Liver (tissue), 3 donors: ENCODE data around the gene KCP.

Experiments used
- ATF3 ChIP-seq: IDR thresholded peaks from 2 replicates; pipeline ENCODE4 v1.6.1; 2016; ENCODE audit warnings: antibody characterized with exemption
- CTCF ChIP-seq: fragments of 150-350 bp; IDR thresholded peaks from 2 replicates; pipeline ENCODE4 v1.5.1; 2017; ENCODE audit warnings: improper control_type of control experiment, low read depth, low read length; ENCODE audit not compliant: missing input control
- EGR1 ChIP-seq, 2 donors: IDR thresholded peaks; 2 replicates each; pipeline ENCODE4 v1.6.1; 2016 to 2018; ENCODE audit warnings: antibody characterized with exemption in 2 of 2, low read depth in 2 of 2
- FOXA2 ChIP-seq: IDR thresholded peaks from 2 replicates; pipeline ENCODE4 v1.6.1; 2016; ENCODE audit warnings: antibody characterized with exemption
- GABPA ChIP-seq, 2 donors: IDR thresholded peaks in 1 of 2; conservative IDR thresholded peaks in 1 of 2; 2 replicates each; pipeline ENCODE4 v1.6.1; 2016; ENCODE audit warnings: antibody characterized with exemption in 2 of 2, mild to moderate bottlenecking in 1 of 2, moderate library complexity in 1 of 2
- HNF4G ChIP-seq: IDR thresholded peaks from 2 replicates; pipeline ENCODE4 v1.6.1; 2016; ENCODE audit warnings: antibody characterized with exemption
- JUND ChIP-seq, 2 donors: IDR thresholded peaks; 2 replicates each; pipeline ENCODE4 v1.6.1; 2016; ENCODE audit warnings: antibody characterized with exemption in 2 of 2
- MAX ChIP-seq: IDR thresholded peaks from 2 replicates; pipeline ENCODE4 v1.6.1; 2016; ENCODE audit warnings: antibody characterized with exemption
- RAD21 ChIP-seq, 2 donors: IDR thresholded peaks; 2 replicates each; pipeline ENCODE4 v1.6.1; 2016; ENCODE audit warnings: antibody characterized with exemption in 2 of 2, mild to moderate bottlenecking in 2 of 2
- REST ChIP-seq: IDR thresholded peaks from 2 replicates; pipeline ENCODE4 v1.6.1; 2016; ENCODE audit warnings: antibody characterized with exemption, mild to moderate bottlenecking
- SP1 ChIP-seq: IDR thresholded peaks from 2 replicates; pipeline ENCODE4 v1.6.1; 2018; ENCODE audit warnings: antibody characterized with exemption, mild to moderate bottlenecking
- TAF1 ChIP-seq: conservative IDR thresholded peaks from 2 replicates; pipeline ENCODE4 v1.6.1; 2016; ENCODE audit warnings: antibody characterized with exemption, mild to moderate bottlenecking
- YY1 ChIP-seq: IDR thresholded peaks from 2 replicates; pipeline ENCODE4 v1.6.1; 2016; ENCODE audit warnings: antibody characterized with exemption, mild to moderate bottlenecking
- ZBTB33 ChIP-seq: IDR thresholded peaks from 2 replicates; pipeline ENCODE4 v1.6.1; 2016; ENCODE audit warnings: antibody characterized with exemption
- donor health status: healthy.
- donor health status: healthy.

- TF ChIP-seq CTCF, result no peak
- TF ChIP-seq SP1, result no peak
- no peak for TF ChIP-seq HNF4G
- no peak for TF ChIP-seq REST
- TF ChIP-seq YY1, result no peak
- TF ChIP-seq GABPA (IDR thresholded peaks at IDR 0.05 in 1 of 2, conservative IDR thresholded peaks at IDR 0.05 in 1 of 2), result no peak
- no peak for TF ChIP-seq RAD21 (IDR thresholded peaks at IDR 0.05)
- no peak for TF ChIP-seq EGR1 (IDR thresholded peaks at IDR 0.05; ENCODE audit: low read depth in 2 of 2)
- TF ChIP-seq TAF1, result no peak
- no peak for TF ChIP-seq MAX
- no peak for TF ChIP-seq ATF3
- no peak for TF ChIP-seq FOXA2
- no peak for TF ChIP-seq ZBTB33
- TF ChIP-seq JUND (IDR thresholded peaks at IDR 0.05), result no peak
Observed at GRCh38 chr7:128881458-128882125, 28.9 kb downstream of the KCP start.
